ENCODE results near the gene HCRTR2.

GRCh38 chr6:55136916-55137315, 37.4 kb upstream of the HCRTR2 start:
- no peak for TF ChIP-seq POLR2A (IDR thresholded peaks at IDR 0.05)
- TF ChIP-seq CTCF (IDR thresholded peaks at IDR 0.05), result no peak
